Cardiac muscle cell (in vitro differentiated cells and primary cell): ENCODE results near the gene ALDH1A2. TPM values are rescaled to one million over a fixed set of nuclear protein-coding genes. Genes with fewer than 3 reads are reported as not detected.

ENCODE experiments used
- DNase-seq, 2 donors: peaks; one replicate each; pipeline versions ENCODE4 v3.0.0 to v3.0.0-alpha.2; 2010 to 2017; ENCODE audit warnings: low read depth in 1 of 2, low spot score in 1 of 2
- H3K27ac ChIP-seq: fragments of 200-600 bp; sonication (generic); 2 replicates; pipeline ENCODE4 v1.5.1; 2016
- H3K27me3 ChIP-seq: fragments of 200-600 bp; sonication (generic); 2 replicates; pipeline ENCODE4 v1.6.0; 2016; ENCODE audit warnings: control low read depth
- H3K36me3 ChIP-seq: fragments of 200-600 bp; sonication (generic); 2 replicates; pipeline ENCODE4 v1.5.1; 2016; ENCODE audit warnings: control low read depth
- H3K4me1 ChIP-seq: fragments of 200-600 bp; sonication (generic); 2 replicates; pipeline ENCODE4 v1.8.1; 2017; ENCODE audit warnings: low read depth, mild to moderate bottlenecking, mixed run types
- H3K4me3 ChIP-seq: fragments of 200-600 bp; sonication (generic); 2 replicates; pipeline ENCODE4 v1.5.1; 2016; ENCODE audit warnings: mild to moderate bottlenecking
- H3K9me3 ChIP-seq: fragments of 200-600 bp; sonication (generic); 2 replicates; pipeline ENCODE4 v1.5.1; 2017; ENCODE audit warnings: low read depth, mild to moderate bottlenecking, control low read depth
- CTCF ChIP-seq: IDR thresholded peaks from 2 replicates; pipeline ENCODE4 v1.5.1; 2012; ENCODE audit warnings: low read depth, mild to moderate bottlenecking, low read length
- polyA plus RNA-seq: library from polyadenylated mRNA; unstranded; fragments of >200 nt; fragmentation: Nextera tagmentation; extraction: Ambion mirVana; gene quantifications from 2 replicates; pipeline ENCODE4 v1.2.1, GENCODE V29; 2016
- total RNA-seq: library from RNA; depleted of rRNA; stranded (reverse); fragments of >200 nt; gene quantifications from 2 replicates; pipeline ENCODE4 v1.2.3, GENCODE V29; 2016

The ALDH1A2 gene
- total and polyA plus RNA-seq, 2 experiments from 2014 or later, result 3.5 to 4.0 TPM

GRCh38 chr15:58062175-58062574, 3.3 kb downstream of the ALDH1A2 start:
- no peak for DNase-seq

GRCh38 chr15:58060575-58060974, 4.9 kb downstream of the ALDH1A2 start:
- Histone ChIP-seq H3K27me3 (peaks cover 90% of the 10 kb centered on the region), H3K27ac (no peak overlapping the region), H3K4me3 (no peak overlapping the region), H3K36me3 (no peaks in the 10 kb centered on the region), H3K4me1 (no peaks in the 10 kb centered on the region), H3K9me3 (no peaks in the 10 kb centered on the region)
- DNase-seq, result no peak
- no peak for TF ChIP-seq CTCF

More at GRCh38 chr15:58062175-58062574, 3.3 kb downstream of the ALDH1A2 start:
- Histone ChIP-seq H3K4me3 (no peak overlapping the region), H3K27ac (no peak overlapping the region), H3K9me3 (no peaks in the 10 kb centered on the region), H3K27me3 (peaks cover 93% of the 10 kb centered on the region), H3K4me1 (no peaks in the 10 kb centered on the region), H3K36me3 (no peaks in the 10 kb centered on the region)
- no peak for TF ChIP-seq CTCF

GRCh38 chr15:58058729-58059128, 6.8 kb downstream of the ALDH1A2 start:
- Histone ChIP-seq H3K4me3 (no peak overlapping the region), H3K27ac (no peak overlapping the region), H3K9me3 (no peaks in the 10 kb centered on the region), H3K27me3 (peaks cover 71% of the 10 kb centered on the region), H3K36me3 (no peaks in the 10 kb centered on the region), H3K4me1 (no peaks in the 10 kb centered on the region)
- no peak for TF ChIP-seq CTCF
- DNase-seq, result no peak

GRCh38 chr15:58058073-58058472, 7.4 kb downstream of the ALDH1A2 start:
- peaks cover 65% of the 10 kb centered on the region for H3K27me3 ChIP-seq

GRCh38 chr15:58057559-58057958, 8.0 kb downstream of the ALDH1A2 start:
- H3K9me3 ChIP-seq, result no peaks in the 10 kb centered on the region
- no peaks in the 10 kb centered on the region for H3K36me3 ChIP-seq
- no peak for TF ChIP-seq CTCF
- no peak overlapping the region for H3K4me3 ChIP-seq
- no peaks in the 10 kb centered on the region for H3K4me1 ChIP-seq
- no peak for DNase-seq
- H3K27me3 ChIP-seq, result peaks cover 60% of the 10 kb centered on the region
- H3K27ac ChIP-seq, result no peak overlapping the region

More at GRCh38 chr15:58058073-58058472, 7.4 kb downstream of the ALDH1A2 start:
- Histone ChIP-seq H3K4me3 (no peak overlapping the region), H3K4me1 (no peaks in the 10 kb centered on the region), H3K9me3 (no peaks in the 10 kb centered on the region), H3K27ac (no peak overlapping the region), H3K36me3 (no peaks in the 10 kb centered on the region)
- no peak for TF ChIP-seq CTCF
- DNase-seq, result no peak

- no peak overlapping the region for H3K27ac ChIP-seq
Observed at GRCh38 chr15:58056015-58056414, 9.5 kb downstream of the ALDH1A2 start.

More at GRCh38 chr15:58056015-58056414, 9.5 kb downstream of the ALDH1A2 start:
- peaks cover 46% of the 10 kb centered on the region for H3K27me3 ChIP-seq
- H3K36me3 ChIP-seq, result no peaks in the 10 kb centered on the region
- TF ChIP-seq CTCF, result peak; percentile 24
- H3K4me3 ChIP-seq, result no peak overlapping the region
- peaks cover 5% of the 10 kb centered on the region for H3K4me1 ChIP-seq
- no peak for DNase-seq
- H3K9me3 ChIP-seq, result no peaks in the 10 kb centered on the region
